Naive thymus-derived CD8-positive, alpha-beta T cell (primary cell): Measurements from ENCODE around the gene WWP2. TPM values are rescaled to one million over a fixed set of nuclear protein-coding genes. Genes with fewer than 3 reads are reported as not detected.
"Not testable (repeated sequence)": the region's sequence is repeated elsewhere in the genome, so short reads cannot be mapped to it uniquely, and the experiment has no call there.

Experiments
- ATAC-seq, 2 donors: fragments of 150-1000 bp; cut with Tn5 transposase in 1 of 2; sonication (Bioruptor Pico), chemical (Tn5 transposase) in 1 of 2; 1 replicate in 1 of 2; 2 replicates in 1 of 2; pipeline ENCODE4 v1.10.0; 2021; ENCODE audit warnings: mild to moderate bottlenecking in 2 of 2, moderate library complexity in 2 of 2
- POLR2A ChIA-PET: fragments of 350-600 bp; sonication (Branson Sonifier 250); formaldehyde crosslinking; loops from one replicate; lab custom pipeline; 2021; ENCODE audit warnings: antibody characterized with exemption; lab: Charles Lee
- DNase-seq, 10 donors: peaks; one replicate each; pipeline versions ENCODE4 v3.0.0 to v3.0.0-alpha.2; 2020 to 2022
- H3K27ac Mint-ChIP-seq, 10 donors: one replicate each; pipeline ENCODE4 v1.8.0; 2020 to 2022; ENCODE audit warnings: mild to moderate bottlenecking in 10 of 10, mixed read lengths in 10 of 10, moderate library complexity in 4 of 10, inconsistent platforms in 1 of 10
- H3K27me3 Mint-ChIP-seq, 5 donors: one replicate each; pipeline ENCODE4 v1.8.0; 2021 to 2022; ENCODE audit warnings: mixed read lengths in 5 of 5
- H3K36me3 Mint-ChIP-seq, 3 donors: one replicate each; pipeline ENCODE4 v1.8.0; 2020 to 2022; ENCODE audit warnings: mixed read lengths in 3 of 3, mild to moderate bottlenecking in 2 of 3, inconsistent platforms in 1 of 3
- H3K4me1 Mint-ChIP-seq, 4 donors: one replicate each; pipeline ENCODE4 v1.8.0; 2021 to 2022; ENCODE audit warnings: mixed read lengths in 4 of 4
- H3K4me3 Mint-ChIP-seq, 10 donors: one replicate each; pipeline ENCODE4 v1.8.0; 2020 to 2022; ENCODE audit warnings: mild to moderate bottlenecking in 10 of 10, mixed read lengths in 10 of 10, moderate library complexity in 6 of 10, inconsistent platforms in 1 of 10
- H3K9me3 Mint-ChIP-seq, 9 donors: one replicate each; pipeline ENCODE4 v1.8.0; 2020 to 2022; ENCODE audit warnings: mixed read lengths in 9 of 9, mild to moderate bottlenecking in 3 of 9, inconsistent platforms in 1 of 9, moderate library complexity in 1 of 9
- polyA plus RNA-seq, 3 donors: library from polyadenylated mRNA; unstranded; fragments of 300-500 nt; fragmentation: Illumina TruSeq; gene quantifications; one replicate each; pipeline ENCODE4 v1.2.3, GENCODE V29; 2021
- total RNA-seq, 8 experiments: library from RNA in 2 of 8; stranded (reverse) in 2 of 8; gene quantifications; one replicate each; pipeline ENCODE4 v1.2.3 and lab custom pipeline; 2021 to 2026

The WWP2 gene
- total and polyA plus RNA-seq, 5 experiments from 2014 or later = 27.0 to 63.3 (median 39.5) TPM

- no peaks in the 10 kb centered on the region for H3K27me3 Mint-ChIP-seq
- DNase-seq = no peak
- H3K27ac Mint-ChIP-seq = peak overlapping the region in 1 of 10 donors; percentile 3
- peaks cover 0 to 4% (median 0%) of the 10 kb centered on the region in 4 donors for H3K4me1 Mint-ChIP-seq
- POLR2A ChIA-PET = no interaction called here
- ATAC-seq = no peak
- peaks cover 13 to 64% (median 14%) of the 10 kb centered on the region in 3 donors for H3K36me3 Mint-ChIP-seq
- no peaks in the 10 kb centered on the region for H3K9me3 Mint-ChIP-seq
- H3K4me3 Mint-ChIP-seq = no peak overlapping the region
Measured at GRCh38 chr16:69839798-69840409, 77.8 kb downstream of the WWP2 start.

GRCh38 chr16:69840975-69841374 is 78.8 kb downstream of the WWP2 start:
- peaks cover 0 to 4% (median 0%) of the 10 kb centered on the region in 4 donors for H3K4me1 Mint-ChIP-seq
- no peak for DNase-seq

GRCh38 chr16:69844441-69844840 is 82.3 kb downstream of the WWP2 start:
- H3K4me3 Mint-ChIP-seq = no peak overlapping the region
- H3K4me1 Mint-ChIP-seq = peaks cover 0 to 4% (median under 1%) of the 10 kb centered on the region in 4 donors
- no peaks in the 10 kb centered on the region for H3K9me3 Mint-ChIP-seq
- DNase-seq (no peak), ATAC-seq (no peak)
- peaks cover 13 to 78% (median 18%) of the 10 kb centered on the region in 3 donors for H3K36me3 Mint-ChIP-seq
- no peaks in the 10 kb centered on the region for H3K27me3 Mint-ChIP-seq
- POLR2A ChIA-PET = no interaction called here
- no peak overlapping the region for H3K27ac Mint-ChIP-seq

More at GRCh38 chr16:69840975-69841374, 78.8 kb downstream of the WWP2 start:
- no peak for ATAC-seq
- Mint-ChIP-seq H3K9me3 (no peaks in the 10 kb centered on the region), H3K27me3 (no peaks in the 10 kb centered on the region), H3K4me3 (no peak overlapping the region), H3K36me3 (peaks cover 13 to 65% (median 14%) of the 10 kb centered on the region in 3 donors), H3K27ac (peak overlapping the region in 3 of 10 donors; percentile 2 to 39 (median 16))
- POLR2A ChIA-PET = no interaction called here

- H3K27ac Mint-ChIP-seq = no peak overlapping the region
- no peak overlapping the region for H3K4me3 Mint-ChIP-seq
- no peaks in the 10 kb centered on the region for H3K27me3 Mint-ChIP-seq
- no peaks in the 10 kb centered on the region for H3K9me3 Mint-ChIP-seq
- DNase-seq (no peak), ATAC-seq (no peak)
- POLR2A ChIA-PET = no interaction called here
- peaks cover 0 to 4% (median 2%) of the 10 kb centered on the region in 4 donors for H3K4me1 Mint-ChIP-seq
- peaks cover 9 to 76% (median 14%) of the 10 kb centered on the region in 3 donors for H3K36me3 Mint-ChIP-seq
Measured at GRCh38 chr16:69845181-69845580, 83.0 kb downstream of the WWP2 start.

- H3K27ac Mint-ChIP-seq = no peak overlapping the region
- no peak for DNase-seq
- peaks cover 0 to 4% (median 2%) of the 10 kb centered on the region in 4 donors for H3K4me1 Mint-ChIP-seq
- ATAC-seq = no peak
- no peaks in the 10 kb centered on the region for H3K27me3 Mint-ChIP-seq
- no peak overlapping the region for H3K4me3 Mint-ChIP-seq
- H3K36me3 Mint-ChIP-seq = peaks cover 0 to 72% (median 16%) of the 10 kb centered on the region in 3 donors
- no peaks in the 10 kb centered on the region for H3K9me3 Mint-ChIP-seq
- POLR2A ChIA-PET = no interaction called here
Measured at GRCh38 chr16:69847643-69848042, 85.5 kb downstream of the WWP2 start.

GRCh38 chr16:69848637-69849545 is 86.8 kb downstream of the WWP2 start:
- ATAC-seq (no peak), DNase-seq (no peak)
- Mint-ChIP-seq H3K9me3 (no peaks in the 10 kb centered on the region), H3K27me3 (no peaks in the 10 kb centered on the region), H3K27ac (no peak overlapping the region), H3K36me3 (peaks cover 0 to 72% (median 20%) of the 10 kb centered on the region in 3 donors), H3K4me3 (no peak overlapping the region), H3K4me1 (peaks cover 0 to 4% (median 2%) of the 10 kb centered on the region in 4 donors)
- POLR2A ChIA-PET = no interaction called here

GRCh38 chr16:69851491-69852240 is 89.5 kb downstream of the WWP2 start:
- no peaks in the 10 kb centered on the region for H3K27me3 Mint-ChIP-seq
- peaks cover 0 to 67% (median 19%) of the 10 kb centered on the region in 3 donors for H3K36me3 Mint-ChIP-seq
- no peak overlapping the region for H3K4me3 Mint-ChIP-seq
- peak overlapping the region in 2 of 10 donors; percentile 2 to 48 for H3K27ac Mint-ChIP-seq
- ATAC-seq (no peak), DNase-seq (no peak)
- peaks cover 0 to 8% (median 3%) of the 10 kb centered on the region in 4 donors for H3K4me1 Mint-ChIP-seq
- POLR2A ChIA-PET = interaction anchor here (0.7 kb wide), 1 partner anchor 86 kb away, joined by 3 read pairs; no protein-coding TSS in a partner anchor
- no peaks in the 10 kb centered on the region for H3K9me3 Mint-ChIP-seq

- DNase-seq (no peak), ATAC-seq (no peak)
- Mint-ChIP-seq H3K9me3 (no peaks in the 10 kb centered on the region), H3K4me3 (no peak overlapping the region), H3K36me3 (peaks cover 0 to 65% (median 20%) of the 10 kb centered on the region in 3 donors), H3K4me1 (peaks cover 0 to 10% (median 3%) of the 10 kb centered on the region in 4 donors), H3K27ac (peak overlapping the region in 1 of 10 donors; percentile 61), H3K27me3 (no peaks in the 10 kb centered on the region)
- POLR2A ChIA-PET = interaction anchor here (0.7 kb wide), 1 partner anchor 85 kb away, joined by 3 read pairs; no protein-coding TSS in a partner anchor
Measured at GRCh38 chr16:69852815-69853214, 90.7 kb downstream of the WWP2 start.

GRCh38 chr16:69853481-69853880 is 91.3 kb downstream of the WWP2 start:
- H3K4me1 Mint-ChIP-seq = peaks cover 0 to 10% (median 4%) of the 10 kb centered on the region in 4 donors
- ATAC-seq = no peak
- POLR2A ChIA-PET = no interaction called here
- H3K27ac Mint-ChIP-seq = peak overlapping the region in 1 of 10 donors; percentile 54
- peaks cover 0 to 64% (median 21%) of the 10 kb centered on the region in 3 donors for H3K36me3 Mint-ChIP-seq
- no peaks in the 10 kb centered on the region for H3K9me3 Mint-ChIP-seq
- no peak overlapping the region for H3K4me3 Mint-ChIP-seq
- DNase-seq = no peak
- H3K27me3 Mint-ChIP-seq = no peaks in the 10 kb centered on the region

GRCh38 chr16:69854776-69855175 is 92.6 kb downstream of the WWP2 start:
- ATAC-seq, POLR2A ChIA-PET, H3K4me1 Mint-ChIP-seq, H3K9me3 Mint-ChIP-seq, H3K27me3 Mint-ChIP-seq, DNase-seq, H3K27ac Mint-ChIP-seq, H3K4me3 Mint-ChIP-seq: not testable (repeated sequence)
- H3K36me3 Mint-ChIP-seq = peaks cover 0 to 68% (median 19%) of the 10 kb centered on the region in 3 donors

- Mint-ChIP-seq H3K4me3 (no peak overlapping the region), H3K9me3 (no peaks in the 10 kb centered on the region), H3K27ac (peak overlapping the region in 3 of 10 donors; percentile 34 to 66 (median 35)), H3K36me3 (peaks cover 0 to 68% (median 19%) of the 10 kb centered on the region in 3 donors), H3K27me3 (no peaks in the 10 kb centered on the region), H3K4me1 (peaks cover 0 to 7% (median 2%) of the 10 kb centered on the region in 4 donors)
- ATAC-seq = no peak
- POLR2A ChIA-PET = no interaction called here
- DNase-seq = no peak
Measured at GRCh38 chr16:69855592-69855991, 93.5 kb downstream of the WWP2 start.
